IPS-18a (cell line): ENCODE data around the gene CCL27.

ENCODE experiments used
- H3K27ac ChIP-seq: one replicate; pipeline ENCODE4 v1.5.1; 2013; ENCODE audit warnings: low read length
- H3K27me3 ChIP-seq: one replicate; pipeline ENCODE4 v1.6.1; 2013; ENCODE audit warnings: mild to moderate bottlenecking, low read length; ENCODE audit not compliant: control insufficient read depth, insufficient read depth
- H3K36me3 ChIP-seq: one replicate; pipeline ENCODE4 v1.6.1; 2013; ENCODE audit warnings: low read depth, low read length; ENCODE audit not compliant: control insufficient read depth
- H3K4me1 ChIP-seq: one replicate; pipeline ENCODE4 v1.6.1; 2013; ENCODE audit warnings: low read depth, low read length; ENCODE audit not compliant: control insufficient read depth
- H3K4me3 ChIP-seq: one replicate; pipeline ENCODE4 v1.5.1; 2013; ENCODE audit warnings: low read length
- H3K9ac ChIP-seq: one replicate; pipeline ENCODE4 v1.6.1; 2013; ENCODE audit warnings: mild to moderate bottlenecking, low read length, moderate library complexity
- H3K9me3 ChIP-seq: one replicate; pipeline ENCODE4 v1.6.1; 2013; ENCODE audit warnings: low read depth, low read length; ENCODE audit not compliant: control insufficient read depth

CCL27 gene

DNA sequence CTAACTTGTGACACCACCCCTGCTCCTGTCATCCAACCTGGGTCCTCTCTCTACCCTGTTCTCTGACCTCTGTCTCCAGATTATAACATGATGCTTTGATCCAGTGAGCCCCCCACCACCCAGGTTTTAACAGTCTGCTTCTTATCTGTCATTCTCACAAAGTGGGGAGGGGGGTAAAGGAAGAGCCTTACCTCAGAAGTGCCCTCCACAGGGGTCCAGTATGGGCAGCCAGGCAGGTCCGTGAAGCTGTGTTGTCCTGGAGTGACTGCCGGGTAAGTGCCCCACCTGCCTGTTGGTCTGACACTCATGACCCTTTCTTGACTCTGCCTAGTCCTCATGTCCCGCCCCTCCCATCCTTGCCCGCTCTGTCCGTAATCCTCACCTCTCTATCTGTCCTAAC, 7.1 kb downstream of the CCL27 start:
- Histone ChIP-seq H3K27ac (no peak overlapping the region), H3K9me3 (no peaks in the 10 kb centered on the region), H3K27me3 (no peaks in the 10 kb centered on the region), H3K36me3 (no peaks in the 10 kb centered on the region), H3K4me1 (peaks cover 27% of the 10 kb centered on the region), H3K9ac (no peak overlapping the region), H3K4me3 (no peak overlapping the region)

DNA sequence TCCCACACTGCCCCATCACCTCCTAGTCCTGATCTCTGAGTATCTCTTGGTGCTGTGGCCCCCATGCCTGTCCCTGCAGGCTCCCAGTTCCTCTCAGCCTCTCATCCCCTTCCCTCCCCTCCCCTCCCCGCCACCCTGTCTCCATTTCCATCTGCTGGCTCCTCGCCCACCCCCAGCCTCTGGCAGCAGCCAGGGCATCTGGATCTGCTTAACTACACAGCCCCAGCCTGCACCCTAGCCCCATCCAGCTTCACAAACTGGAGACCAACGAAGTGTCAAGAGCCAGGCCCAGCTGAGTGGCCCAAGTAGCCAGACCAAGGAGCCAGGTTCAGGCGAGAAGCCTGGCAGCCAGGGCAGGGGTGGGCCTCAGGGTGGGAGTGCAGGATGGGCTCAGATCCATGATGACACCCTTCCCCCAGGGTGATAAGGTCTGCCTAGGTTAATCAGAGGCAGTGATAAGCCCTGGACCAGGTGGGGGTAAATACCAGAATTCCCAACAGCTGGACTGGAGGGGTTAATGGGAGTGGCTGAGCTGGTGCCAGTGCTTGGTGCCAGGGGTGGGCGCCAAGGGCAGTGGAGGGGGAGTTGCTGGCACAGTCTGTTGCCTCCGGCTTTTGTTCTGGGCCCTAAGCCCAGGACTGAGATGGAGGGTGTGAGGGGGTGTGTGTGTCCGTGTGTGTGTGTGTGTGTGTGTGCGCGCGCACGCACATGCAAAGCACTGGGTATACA, 8.0 kb downstream of the CCL27 start:
- Histone ChIP-seq H3K9me3 (no peaks in the 10 kb centered on the region), H3K27ac (no peak overlapping the region), H3K4me1 (peaks cover 27% of the 10 kb centered on the region), H3K36me3 (peaks cover 3% of the 10 kb centered on the region), H3K9ac (no peak overlapping the region), H3K4me3 (no peak overlapping the region), H3K27me3 (no peaks in the 10 kb centered on the region)

DNA sequence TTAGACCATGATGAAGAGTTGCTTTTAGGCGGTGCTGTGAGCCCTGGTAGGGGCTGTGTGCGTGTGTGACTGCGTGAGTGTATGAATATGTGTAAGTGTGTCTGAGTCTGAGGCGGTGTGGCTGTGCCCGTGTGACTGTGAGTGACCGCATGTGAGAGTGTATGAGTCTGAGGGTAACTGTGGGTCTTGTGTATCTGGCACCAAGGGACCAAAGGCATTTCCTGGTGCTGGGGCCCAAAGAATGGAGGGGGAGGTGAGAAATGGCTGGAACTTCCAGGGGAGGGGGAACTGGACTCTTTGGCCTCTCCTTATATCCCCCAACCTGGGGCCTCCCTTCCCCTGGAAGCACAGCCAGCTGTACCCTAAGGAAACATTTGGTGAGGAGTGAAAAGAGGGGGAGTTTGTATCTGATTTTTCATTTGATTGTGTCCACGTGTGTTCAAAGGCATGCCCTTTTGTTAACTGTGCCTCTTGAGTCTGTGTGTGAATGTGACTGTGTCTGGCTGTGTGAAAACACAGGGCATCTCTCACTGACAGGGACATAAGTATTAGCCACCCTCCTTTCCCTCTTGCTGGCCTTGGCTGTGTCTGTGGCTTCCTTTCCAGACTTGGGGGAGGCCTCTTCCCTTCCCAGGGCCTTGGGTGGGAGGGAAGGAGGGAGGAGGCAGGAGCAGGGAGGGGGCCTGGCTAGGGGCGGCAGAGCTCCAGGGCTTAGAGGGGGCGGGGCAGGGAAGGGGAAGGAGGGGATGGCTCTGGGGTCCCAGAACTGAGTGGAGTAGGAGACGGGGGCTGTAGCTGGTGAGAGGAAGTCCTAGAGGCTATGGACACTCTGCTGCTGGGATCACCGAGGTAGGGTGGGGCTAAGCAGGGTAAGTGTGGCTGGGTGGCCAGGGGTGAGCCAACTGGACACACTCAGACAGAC, 9.0 kb downstream of the CCL27 start:
- Histone ChIP-seq H3K4me3 (no peak overlapping the region), H3K4me1 (peaks cover 27% of the 10 kb centered on the region), H3K36me3 (peaks cover 14% of the 10 kb centered on the region), H3K9ac (no peak overlapping the region), H3K27me3 (no peaks in the 10 kb centered on the region), H3K27ac (no peak overlapping the region), H3K9me3 (no peaks in the 10 kb centered on the region)

DNA sequence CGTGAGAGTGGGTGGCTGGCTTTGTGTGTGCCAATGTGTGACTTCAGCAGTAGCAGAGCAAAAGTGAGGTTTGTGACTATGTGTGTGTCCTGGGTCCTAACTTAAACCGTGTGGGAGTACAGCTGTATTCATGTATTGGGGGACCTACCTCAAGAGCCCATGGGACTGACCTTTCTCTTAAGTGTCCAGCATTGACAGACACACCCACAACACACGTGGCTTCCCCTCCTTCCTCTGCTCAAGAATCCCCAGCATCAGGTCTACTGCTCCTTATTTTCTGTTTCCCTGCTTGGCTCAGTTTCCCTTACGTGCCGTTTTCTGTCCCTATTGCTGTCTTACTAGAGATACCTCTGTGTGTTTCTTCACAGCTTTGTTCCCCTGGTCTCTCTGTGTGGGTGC, 9.9 kb downstream of the CCL27 start:
- Histone ChIP-seq H3K9ac (no peak overlapping the region), H3K36me3 (peaks cover 16% of the 10 kb centered on the region), H3K4me1 (peaks cover 29% of the 10 kb centered on the region), H3K9me3 (no peaks in the 10 kb centered on the region), H3K4me3 (peak overlapping the region; percentile 12), H3K27me3 (no peaks in the 10 kb centered on the region), H3K27ac (no peak overlapping the region)

DNA sequence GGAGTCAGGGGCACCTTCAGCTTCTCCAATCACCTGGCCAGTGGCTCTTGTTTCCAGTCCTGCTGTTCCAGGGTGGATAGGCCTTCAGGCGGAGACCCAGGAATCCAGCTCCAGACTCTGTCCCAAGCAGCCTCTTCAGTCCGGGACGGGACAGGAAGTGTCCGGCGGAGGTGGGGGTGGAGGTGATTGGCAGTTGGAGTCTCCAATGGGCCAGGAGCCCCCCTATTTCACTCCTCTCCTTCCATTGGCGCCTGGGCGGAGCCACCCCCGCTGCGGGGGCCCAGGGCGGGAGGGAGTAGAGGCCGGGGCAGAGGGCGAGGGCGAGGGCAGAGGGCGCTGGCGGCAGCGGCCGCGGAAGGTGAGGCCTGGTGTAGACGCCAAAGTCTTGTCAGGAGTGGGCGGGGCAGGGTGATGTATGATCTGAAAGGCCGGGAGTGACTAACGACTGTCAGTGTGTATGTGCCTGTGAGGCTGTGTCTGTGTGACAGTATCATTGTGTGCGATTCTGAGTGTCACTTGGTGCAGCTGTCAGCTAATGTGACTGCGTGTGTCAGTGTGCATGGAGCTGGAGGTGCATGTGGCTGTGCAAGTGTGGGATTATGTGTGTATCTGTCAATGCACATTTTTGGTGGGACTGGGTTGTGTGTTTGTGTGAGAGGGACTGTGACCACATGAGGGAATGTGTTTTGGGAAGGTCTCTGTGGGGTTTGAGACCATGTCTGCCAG, 10.4 kb downstream of the CCL27 start, which contains the start of gene IL11RA:
IL11RA (plus strand) TSS at position 310 of the 726 bp plus-strand sequence. CDS start 3,033 bp downstream, outside the sequence.
- no peaks in the 10 kb centered on the region for H3K27me3 ChIP-seq
- H3K4me3 ChIP-seq: peak within 1 kb of the TSS; percentile 51
- no peak within 1 kb of the TSS for H3K27ac ChIP-seq
- H3K4me1 ChIP-seq: peaks cover 33% of the 10 kb centered on the region
- H3K36me3 ChIP-seq: peaks cover 16% of the 10 kb centered on the region
- H3K9ac ChIP-seq: peak within 1 kb of the TSS; percentile 16
- H3K9me3 ChIP-seq: no peaks in the 10 kb centered on the region

DNA sequence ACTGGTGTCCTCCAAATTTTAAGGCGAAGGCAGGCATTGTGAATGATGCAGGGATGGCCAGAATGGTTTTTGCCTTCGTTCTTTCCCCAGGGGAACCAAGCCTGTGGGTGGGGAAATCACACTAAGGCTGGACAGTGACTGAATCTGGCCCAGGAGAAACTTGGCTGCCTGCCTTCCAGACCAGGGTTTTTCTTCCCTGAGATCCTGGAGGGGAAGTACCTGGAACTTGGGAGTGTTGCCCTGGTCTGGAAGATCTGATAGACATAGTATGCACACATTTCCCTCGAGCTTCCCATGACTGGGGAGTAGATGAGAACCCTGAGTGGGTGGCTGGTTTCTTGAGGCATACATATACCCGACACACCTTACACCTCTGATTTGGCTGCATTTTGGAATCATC, 11.1 kb downstream of the CCL27 start:
- no peaks in the 10 kb centered on the region for H3K27me3 ChIP-seq
- H3K4me3 ChIP-seq: peak overlapping the region; percentile 51
- no peaks in the 10 kb centered on the region for H3K9me3 ChIP-seq
- H3K27ac ChIP-seq: no peak overlapping the region
- H3K9ac ChIP-seq: peak overlapping the region; percentile 16
- H3K36me3 ChIP-seq: peaks cover 16% of the 10 kb centered on the region
- peaks cover 33% of the 10 kb centered on the region for H3K4me1 ChIP-seq

DNA sequence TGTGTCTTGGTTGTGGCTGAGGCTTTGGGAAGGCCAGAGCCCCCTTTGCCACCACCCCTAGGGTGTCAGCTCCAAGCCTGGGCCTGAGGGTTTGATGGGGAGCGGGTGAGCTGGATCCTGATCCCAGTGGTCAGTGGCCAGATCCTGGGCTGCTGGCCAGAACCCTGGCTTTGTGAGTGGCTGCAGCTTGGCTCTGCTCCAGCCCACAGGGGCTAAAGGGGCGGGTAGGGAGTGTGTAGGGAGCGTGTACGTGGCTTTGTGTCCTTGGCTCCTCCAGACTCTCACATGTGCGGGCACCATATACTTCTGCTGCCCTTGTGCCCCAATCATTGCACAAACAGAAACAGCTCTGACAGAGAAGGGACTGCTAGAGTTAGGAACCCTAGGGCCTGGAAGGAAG, 11.6 kb downstream of the CCL27 start:
- Histone ChIP-seq H3K36me3 (peaks cover 16% of the 10 kb centered on the region), H3K9ac (no peak overlapping the region), H3K9me3 (no peaks in the 10 kb centered on the region), H3K4me1 (peaks cover 37% of the 10 kb centered on the region), H3K27me3 (no peaks in the 10 kb centered on the region), H3K4me3 (no peak overlapping the region), H3K27ac (no peak overlapping the region)

DNA sequence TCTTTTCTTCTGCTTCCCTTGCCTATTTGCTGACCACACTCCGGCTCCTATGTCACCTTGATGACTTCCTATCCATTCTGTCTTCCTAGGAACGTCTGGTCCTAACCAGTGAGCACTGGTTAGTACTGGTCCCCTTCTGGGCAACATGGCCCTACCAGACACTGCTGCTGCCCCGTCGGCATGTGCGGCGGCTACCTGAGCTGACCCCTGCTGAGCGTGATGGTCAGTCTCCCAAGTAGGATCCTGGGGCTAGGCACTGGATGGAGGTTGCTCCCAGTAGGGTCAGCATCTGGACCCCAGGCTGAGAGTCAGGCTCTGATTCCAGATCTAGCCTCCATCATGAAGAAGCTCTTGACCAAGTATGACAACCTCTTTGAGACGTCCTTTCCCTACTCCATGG, 13.8 kb downstream of the CCL27 start:
- Histone ChIP-seq H3K36me3 (peaks cover 16% of the 10 kb centered on the region), H3K4me1 (peaks cover 31% of the 10 kb centered on the region), H3K9ac (no peak overlapping the region), H3K27ac (no peak overlapping the region), H3K27me3 (no peaks in the 10 kb centered on the region), H3K4me3 (no peak overlapping the region), H3K9me3 (no peaks in the 10 kb centered on the region)

DNA sequence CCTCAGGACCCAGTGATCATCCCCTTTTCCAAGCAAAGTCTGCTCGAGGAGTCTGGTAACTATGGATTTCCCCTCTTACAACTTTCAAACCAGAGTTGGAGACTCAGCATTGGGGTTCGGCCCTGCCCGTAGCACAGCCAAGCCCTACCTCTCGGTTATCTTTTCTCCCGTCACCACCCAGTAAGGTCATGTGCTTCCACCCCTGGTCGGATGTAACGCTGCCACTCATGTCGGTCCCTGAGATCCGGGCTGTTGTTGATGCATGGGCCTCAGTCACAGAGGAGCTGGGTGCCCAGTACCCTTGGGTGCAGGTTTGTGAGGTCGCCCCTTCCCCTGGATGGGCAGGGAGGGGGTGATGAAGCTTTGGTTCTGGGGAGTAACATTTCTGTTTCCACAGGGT, 14.8 kb downstream of the CCL27 start:
- Histone ChIP-seq H3K27ac (no peak overlapping the region), H3K4me3 (peak overlapping the region; percentile 79), H3K9ac (peak overlapping the region; percentile 73), H3K4me1 (peaks cover 21% of the 10 kb centered on the region), H3K27me3 (no peaks in the 10 kb centered on the region), H3K9me3 (no peaks in the 10 kb centered on the region), H3K36me3 (peaks cover 16% of the 10 kb centered on the region)

DNA sequence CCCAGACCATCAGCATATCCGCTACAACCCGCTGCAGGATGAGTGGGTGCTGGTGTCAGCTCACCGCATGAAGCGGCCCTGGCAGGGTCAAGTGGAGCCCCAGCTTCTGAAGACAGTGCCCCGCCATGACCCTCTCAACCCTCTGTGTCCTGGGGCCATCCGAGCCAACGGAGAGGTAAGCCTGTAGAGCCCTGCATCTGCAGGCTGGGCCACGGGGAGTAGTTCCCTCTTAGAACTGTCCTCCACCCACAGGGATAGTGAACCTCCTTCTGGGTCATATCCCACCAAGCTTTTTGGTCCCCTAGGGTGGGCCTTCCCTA, 15.4 kb downstream of the CCL27 start:
- H3K4me1 ChIP-seq: peaks cover 15% of the 10 kb centered on the region
- no peaks in the 10 kb centered on the region for H3K27me3 ChIP-seq
- peak overlapping the region; percentile 4 for H3K27ac ChIP-seq
- H3K36me3 ChIP-seq: peaks cover 16% of the 10 kb centered on the region
- peak overlapping the region; percentile 79 for H3K4me3 ChIP-seq
- no peaks in the 10 kb centered on the region for H3K9me3 ChIP-seq
- peak overlapping the region; percentile 73 for H3K9ac ChIP-seq
